DMS153 treated with DMSO at 0.1 percent for 48 hours (cell line): ENCODE data around the gene ADAMTS9.

Experiments used
- DNase-seq: peaks from one replicate; lab custom pipeline; 2025; ENCODE audit not compliant: unreplicated experiment; lab: John Stamatoyannopoulos, UW

ADAMTS9 gene

DNA sequence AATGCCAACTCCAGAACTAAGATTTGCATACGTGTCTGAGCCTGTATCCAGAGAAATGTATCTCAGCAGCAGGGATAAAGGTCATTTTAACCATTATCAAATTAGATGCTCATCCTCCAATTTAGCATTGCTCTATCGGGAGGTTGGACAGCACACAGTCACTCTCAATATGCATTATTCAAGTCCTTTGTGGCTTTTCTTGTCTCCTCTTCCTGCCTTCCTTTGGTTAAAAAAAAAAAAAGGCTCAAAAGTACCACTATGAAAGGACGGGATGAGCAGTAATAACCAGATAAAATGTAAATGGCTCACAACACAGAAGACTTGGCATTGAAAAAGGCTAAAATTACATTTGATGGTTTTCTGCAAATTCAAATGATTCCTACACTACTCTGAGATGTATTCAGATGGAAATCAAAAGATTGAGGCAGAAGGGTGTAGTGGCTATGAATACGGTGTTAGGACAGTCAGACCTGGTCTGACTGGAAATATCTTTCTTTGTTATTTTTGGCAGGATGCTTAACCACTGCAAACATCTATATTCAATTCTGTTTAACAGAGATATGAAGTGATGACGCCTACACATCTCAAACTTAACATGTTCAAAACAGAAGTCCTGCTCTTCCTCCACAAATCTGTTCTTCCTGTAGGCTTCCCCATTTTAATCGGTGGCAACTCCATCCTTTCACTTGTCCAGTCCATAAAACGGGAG is 109.6 kb downstream of the ADAMTS9 start:
- no peak for DNase-seq

DNA sequence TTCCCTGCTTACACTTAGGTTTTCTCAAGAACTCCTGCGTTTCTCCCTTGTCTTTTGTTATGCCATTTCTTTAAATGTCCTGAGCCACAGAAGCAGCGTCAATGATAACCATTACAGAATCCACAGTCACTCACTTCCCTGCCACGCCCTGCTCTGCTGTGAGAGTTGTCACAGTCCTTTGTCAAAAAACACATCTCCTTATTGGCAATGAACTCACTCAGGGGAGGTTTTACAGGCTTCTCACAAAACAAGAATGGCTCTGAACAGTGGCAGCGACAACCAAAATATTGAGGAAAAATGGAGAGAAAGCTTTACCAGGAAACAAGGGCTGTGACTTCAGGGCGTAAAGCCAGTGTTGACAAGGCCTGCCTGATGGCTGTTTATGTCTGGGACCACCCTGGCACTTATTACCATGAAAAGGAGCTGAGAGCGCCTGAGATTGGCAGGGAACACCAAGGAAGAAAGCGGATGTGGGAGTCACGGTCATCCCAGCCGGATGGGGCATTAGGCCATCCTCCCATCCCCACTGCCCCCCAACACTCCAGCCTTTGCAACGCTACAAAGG is 111.5 kb downstream of the ADAMTS9 start:
- no peak for DNase-seq

DNA sequence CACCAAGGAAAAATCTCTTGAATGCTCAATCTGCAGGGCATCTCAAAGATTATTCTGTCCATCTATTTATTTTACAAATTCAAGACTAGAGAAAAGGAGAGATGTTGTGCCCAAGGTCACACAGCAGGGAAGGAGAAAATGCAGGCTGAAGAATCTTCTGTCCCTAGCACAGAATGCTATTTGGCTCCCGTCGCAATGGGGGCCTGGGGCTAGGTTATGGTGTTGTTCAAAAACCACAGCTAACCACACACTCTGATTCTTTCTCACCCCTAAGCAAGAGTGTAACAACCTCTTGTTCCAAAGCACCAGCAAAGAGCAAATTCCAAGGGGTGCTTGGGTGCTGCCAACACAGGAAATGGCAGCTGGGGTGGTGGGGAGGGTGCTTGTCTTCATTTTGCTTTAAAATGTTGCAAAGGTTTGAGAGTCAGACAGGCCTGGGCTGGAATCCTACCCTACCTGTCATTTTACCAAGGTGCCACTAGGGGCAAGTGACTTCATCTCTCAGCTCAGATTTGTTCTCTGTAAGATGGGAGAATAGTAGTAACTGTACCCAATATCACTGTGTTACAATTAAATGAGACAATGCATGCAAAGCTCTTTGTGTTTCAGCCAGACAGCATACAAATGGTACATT is 112.5 kb downstream of the ADAMTS9 start:
- DNase-seq: no peak

DNA sequence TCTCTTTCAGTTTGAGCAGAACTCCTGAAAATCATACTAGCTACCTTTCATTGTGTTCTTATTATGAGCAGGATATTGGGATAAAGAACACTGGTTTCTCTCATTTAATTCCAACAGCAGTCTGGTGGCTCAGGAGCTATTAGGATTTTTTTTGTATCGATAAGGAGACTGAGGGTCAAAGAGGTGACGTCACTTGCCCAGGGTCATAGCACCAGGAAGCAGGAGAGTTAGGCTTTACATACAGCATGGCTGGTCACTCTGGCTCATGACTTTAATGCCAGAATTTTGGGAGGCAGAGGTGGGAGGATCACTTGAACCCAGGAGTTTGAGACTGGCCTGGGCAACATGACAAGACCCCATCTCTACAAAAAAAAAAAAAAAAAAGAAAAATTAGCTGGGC is 113.6 kb downstream of the ADAMTS9 start:
- no peak for DNase-seq

DNA sequence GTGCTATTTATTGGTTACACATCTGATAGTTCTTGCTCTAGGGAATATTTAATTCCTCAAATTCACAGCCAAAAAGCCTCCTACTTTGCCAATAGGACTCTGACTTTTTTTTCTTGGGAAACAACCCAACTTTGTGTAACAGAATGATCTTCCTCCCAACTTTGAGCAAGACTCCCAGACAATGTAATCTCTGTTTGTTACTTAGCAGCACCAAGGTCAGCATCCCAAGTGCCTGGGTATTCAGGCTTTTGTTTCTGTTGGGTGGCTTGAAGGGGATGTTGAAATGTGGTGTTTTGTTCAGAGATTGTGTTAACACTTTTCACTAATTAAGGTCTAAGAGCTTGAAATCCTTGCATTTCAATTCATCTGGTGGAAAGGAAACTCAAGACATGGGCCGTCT is 115.8 kb downstream of the ADAMTS9 start:
- DNase-seq: no peak

DNA sequence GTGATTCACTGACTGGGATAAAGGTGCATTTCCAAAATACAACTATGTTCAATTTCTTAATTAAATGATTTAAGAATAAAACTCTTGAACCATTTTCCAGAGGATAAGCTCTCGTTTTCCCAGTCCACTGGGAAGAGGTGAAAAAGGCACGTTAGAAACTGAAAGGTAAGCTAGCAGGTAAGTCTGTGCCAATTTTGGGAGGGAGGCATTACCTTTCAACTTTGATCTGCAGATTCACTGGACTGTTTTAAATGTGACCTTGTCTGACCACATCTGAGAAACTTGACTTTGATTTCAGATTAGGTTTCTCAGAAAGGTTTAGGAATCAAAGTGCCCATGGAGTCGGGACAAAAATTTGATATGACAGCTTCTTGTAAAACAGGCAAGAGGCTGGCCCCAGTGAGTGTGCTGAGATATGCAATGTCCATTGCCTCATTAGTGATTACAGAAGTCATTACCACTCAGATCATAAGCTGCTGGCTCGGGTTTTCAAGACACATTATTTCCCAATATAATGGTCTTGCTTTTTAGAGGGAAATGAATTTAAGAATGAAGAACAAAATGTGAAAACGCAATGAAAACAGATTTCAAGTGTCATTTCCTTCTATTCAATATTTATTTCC is 118.8 kb downstream of the ADAMTS9 start:
- no peak for DNase-seq

DNA sequence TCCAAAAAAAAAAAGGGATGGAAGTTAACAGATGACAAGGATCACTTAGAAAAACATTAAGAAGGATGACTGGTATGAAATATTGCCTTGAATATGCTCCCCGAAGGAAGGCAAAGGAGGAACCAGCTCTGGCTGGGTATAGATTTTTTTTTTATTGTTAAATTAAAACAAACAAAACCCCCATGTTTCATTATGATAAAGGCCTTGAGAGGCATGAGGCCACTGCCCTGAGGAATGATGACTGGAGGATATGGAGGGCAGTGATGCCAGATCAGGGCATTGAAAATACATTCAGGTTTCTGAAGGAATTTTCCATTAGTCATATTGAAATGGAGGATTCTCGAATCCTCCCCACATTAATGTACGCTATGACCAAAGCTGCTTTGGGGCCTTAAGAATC is 120.9 kb downstream of the ADAMTS9 start:
- no peak for DNase-seq

DNA sequence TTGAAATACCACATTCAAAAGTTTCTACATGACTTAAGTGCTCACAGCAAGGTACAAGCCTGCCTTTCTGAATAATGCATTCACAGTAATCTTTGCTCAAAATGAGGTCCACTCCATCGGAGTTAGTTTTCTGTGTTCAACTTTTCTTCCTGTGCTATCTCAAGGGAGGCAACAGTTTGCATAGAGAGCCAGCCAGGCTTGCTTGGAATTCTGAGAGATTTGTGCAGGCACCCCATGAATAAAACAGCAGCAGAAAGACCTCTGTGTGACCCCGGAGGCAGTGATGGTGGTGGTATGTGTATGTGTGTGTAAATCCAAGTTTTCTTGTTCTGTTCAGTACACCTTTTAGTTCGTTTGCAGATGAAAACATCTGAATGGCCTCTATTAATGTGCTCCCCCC is 124.0 kb downstream of the ADAMTS9 start:
- DNase-seq: no peak

DNA sequence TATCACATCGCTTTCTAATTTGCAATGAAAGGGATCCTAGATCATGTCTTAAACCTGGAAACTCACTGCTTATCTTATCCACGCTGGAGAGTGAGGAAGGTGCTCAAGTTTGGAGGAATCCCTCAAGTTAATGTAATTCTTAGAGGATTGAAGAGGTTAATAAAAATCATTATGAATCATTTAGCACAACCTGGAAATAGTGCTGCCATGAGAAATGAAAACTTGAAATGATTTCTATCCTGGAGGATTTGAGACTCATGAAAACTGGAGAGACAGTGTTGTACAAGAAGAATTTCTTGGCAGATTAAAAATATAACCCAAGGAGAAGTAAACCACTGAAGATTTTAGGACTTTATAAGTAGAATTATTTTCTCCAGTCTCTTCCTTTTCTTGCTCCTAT is 125.9 kb downstream of the ADAMTS9 start:
- no peak for DNase-seq

DNA sequence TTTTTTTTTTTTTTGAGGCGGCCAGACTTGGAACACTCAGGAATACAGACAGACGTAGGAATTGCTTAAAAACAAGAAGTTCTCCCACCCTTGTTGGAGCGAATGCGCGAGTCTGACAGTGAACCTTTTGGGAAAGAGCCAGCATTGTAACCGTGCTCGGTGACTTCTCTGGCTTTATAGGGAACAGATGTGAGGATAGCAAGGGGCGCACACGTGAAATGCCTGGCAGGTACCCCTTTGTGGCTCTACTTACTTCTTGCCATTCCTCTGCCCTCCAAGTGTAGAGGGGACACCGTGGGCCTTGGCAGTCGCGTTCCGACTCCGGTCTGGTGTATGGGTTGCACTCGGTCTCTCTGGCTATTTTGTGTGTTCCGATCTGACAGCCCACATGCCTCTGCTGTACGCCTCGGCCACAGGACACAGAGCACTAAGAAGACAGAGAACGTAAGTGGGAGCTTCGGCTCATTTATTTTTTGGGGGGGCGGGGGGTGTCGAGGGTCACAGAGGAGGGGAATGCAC is 126.4 kb downstream of the ADAMTS9 start:
- no peak for DNase-seq

DNA sequence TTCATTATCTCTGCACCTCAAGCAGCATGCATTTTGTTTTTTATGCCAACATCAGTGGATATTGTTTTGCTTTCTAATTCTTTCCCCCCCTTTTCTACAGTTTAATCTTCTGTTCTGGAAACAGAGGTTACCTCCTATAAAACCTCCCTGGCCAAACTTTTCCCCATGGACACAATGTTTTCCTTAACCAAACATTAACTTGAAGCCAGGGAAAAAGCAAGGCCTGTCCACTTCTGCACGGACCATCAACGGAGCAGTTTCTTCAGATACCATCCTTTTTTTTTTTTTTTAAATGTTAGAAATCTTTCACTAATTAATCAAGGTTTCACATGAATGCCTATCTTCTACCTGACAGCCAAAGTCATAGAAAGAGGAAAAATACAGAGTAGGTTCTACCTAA is 127.0 kb downstream of the ADAMTS9 start:
- DNase-seq: no peak

DNA sequence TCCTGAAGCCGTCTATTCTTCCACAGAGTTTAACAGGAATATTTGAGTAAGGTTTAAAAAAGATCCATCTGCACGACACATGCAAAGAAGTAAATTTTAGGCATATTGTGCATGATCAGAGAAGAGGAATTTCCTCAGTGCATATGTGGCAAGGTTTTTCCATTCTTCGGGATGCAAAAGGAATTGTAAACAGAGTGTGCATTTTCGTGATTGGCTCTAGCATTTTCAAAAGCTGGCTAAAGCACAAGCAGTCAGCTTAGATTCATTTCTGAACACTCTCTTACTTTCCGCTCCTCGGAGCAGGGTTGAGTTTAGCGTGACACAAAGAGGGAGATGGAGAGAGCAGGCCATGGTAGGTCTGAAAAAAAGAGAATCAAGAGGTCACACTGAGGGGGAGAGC is 128.2 kb downstream of the ADAMTS9 start:
- DNase-seq: no peak

DNA sequence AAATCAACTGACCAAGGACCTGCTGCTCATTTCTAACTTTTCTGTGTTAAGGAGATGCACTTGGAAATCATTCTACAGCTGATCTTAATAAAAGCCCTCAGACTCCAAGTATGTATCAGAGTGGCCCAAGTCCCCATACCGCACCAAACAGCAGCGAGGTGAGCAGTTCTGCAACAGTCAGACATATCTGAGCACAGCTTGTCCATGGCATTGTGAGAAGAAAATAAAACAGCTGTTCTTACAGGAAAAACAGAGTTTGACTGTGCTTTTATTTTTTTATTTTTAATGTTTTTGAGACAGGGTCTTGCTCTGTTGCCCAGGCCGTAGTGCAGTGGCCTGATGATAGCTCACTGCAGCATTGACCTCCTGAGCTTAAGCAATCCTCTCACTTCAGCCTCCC is 131.8 kb downstream of the ADAMTS9 start:
- no peak for DNase-seq

DNA sequence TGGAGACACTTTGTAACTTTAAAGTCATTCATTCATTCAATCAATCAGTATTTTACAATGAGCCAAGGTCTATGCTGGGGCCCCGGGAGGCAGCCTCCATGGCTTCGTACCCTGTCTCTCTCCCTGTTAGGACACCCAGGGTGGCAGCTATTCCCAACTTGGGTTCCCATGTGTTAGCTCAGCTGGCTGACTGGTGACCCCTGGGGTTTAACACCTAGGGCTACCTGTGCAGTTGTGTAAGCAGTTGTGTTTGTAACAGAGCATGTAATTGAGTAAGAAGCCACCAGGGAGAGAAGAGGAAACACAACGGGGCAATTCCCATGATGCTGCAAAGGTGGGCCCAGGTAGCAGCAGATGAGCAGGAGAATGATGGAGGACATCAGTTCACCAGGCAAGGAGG is 132.4 kb downstream of the ADAMTS9 start:
- no peak for DNase-seq

DNA sequence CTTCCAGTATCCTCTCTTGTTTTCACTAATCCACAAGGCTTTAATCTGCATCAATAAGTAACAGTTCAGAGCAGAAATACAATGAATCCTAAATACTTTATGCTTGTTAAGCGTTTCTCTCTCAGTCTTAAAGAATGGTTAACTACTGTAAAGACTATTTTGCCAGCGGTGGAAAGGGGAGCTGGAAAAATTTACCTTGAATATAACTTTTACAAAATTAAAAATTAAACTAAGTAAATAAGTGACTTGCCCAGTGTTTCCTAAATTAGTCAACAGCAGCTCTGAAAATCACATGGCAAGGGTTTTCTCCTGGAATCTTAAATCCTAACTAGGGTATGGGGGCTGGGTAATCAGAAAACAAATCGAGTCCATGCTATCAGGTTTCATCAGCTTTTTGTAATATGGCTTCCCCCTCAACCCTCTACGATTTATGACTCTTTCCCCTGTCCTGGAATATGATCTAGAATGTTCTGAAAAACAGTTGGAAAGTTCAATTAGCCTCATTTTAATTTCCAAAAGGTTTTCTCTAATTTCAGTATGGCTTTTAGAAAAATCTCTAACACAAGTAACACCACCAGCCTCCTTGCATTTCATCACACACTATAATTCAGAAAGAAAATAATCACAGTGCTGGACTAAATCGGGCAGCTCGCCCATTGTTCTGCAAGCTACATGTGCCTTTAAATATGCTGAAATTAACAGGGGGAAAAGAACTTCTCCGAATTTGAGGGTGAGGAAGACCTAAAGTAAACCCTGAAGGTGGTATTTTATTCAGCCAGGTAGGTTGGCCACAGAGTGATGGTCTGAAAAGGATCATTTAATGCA is 133.5 kb downstream of the ADAMTS9 start:
- no peak for DNase-seq

DNA sequence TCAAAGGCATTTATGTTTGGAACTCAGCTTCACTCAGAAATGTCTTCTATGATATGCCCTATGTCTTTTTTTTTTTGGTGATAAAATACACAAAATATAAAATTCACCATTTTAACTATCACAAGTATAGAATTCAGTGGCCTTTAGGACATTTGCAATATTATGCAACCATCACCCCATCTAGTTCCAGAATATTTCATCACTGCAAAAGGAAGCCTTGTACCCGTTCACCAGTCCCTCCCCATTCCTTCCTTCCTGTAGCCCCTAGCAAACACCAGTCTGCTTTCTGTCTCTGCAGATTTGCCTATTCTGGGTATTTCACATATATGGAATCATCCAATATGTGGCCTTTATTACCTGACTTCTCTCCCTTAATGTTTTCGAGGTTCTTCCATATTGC is 134.8 kb downstream of the ADAMTS9 start:
- DNase-seq: no peak

DNA sequence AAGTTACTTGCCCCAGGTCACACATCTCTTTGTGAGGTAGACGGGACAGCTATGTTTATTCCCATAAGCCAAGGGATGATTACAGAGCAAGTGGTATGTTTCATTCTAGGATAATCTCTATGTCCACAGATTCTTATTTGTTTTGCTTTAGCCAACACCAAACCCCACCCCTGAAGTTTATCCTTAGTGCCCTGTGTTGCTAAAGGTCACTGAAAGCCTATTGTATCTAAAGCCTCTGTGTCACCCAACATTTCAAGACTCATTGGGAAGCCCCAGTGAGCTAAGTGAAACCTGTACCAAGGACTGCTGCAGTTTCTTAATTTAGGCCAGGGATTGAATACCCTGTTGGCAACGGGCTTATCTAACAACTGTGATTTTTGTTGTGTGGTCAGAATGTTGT is 135.6 kb downstream of the ADAMTS9 start:
- no peak for DNase-seq

DNA sequence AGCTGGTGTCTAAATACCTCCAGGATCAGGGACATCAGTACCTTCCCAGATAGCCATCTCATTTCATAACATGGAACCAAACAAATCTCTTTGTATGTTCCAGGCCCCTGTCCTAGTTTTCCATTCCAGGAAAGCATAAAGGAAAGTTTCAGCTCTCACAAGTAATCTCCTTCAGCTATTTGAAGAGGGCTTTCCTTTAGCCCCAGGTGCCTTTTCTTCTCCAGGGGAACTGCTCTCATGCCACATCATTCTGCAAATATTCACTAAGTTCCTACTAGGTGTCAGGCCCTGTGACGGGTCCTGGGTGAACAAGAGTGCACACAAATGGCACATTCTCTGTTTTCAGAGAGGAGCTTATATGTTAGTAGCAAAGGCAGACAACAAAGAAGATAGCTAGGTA is 136.1 kb downstream of the ADAMTS9 start:
- no peak for DNase-seq

DNA sequence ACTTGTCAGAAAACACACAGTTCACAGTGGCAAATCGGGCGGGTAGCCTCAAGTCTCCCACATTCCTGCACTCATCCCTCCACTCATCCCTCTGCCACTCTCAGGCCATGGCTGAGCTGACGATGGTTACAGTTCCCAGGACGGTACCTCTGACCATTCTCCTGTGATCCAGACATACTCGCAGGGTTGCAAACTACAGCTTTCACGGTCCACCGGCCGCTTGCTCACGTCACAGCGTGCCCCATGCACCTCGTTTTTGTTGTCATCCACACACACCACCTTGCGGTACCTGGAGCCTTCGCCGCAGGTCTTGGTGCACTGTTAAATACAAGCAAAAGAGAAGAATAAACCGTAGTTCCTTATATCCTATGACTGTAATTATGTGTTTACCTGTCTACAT is 137.1 kb downstream of the ADAMTS9 start:
- DNase-seq: no peak

DNA sequence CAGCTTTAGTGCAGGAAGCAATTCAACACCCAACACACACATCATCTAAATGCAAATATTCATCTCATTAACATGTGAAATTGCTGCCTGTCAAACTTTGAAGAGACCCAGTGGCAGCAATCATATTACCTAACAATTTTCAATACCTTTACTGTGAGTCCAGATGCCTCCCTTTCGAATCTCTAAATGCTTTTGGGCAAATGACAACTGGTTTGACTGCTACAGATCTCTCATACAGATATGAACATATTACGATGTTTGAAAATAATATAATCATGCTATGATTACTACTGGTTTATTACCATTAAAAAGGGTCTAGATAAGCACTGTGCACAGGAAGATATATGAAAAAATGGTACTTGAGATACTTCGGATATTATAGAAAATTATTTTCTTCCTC is 137.9 kb downstream of the ADAMTS9 start:
- DNase-seq: no peak

DNA sequence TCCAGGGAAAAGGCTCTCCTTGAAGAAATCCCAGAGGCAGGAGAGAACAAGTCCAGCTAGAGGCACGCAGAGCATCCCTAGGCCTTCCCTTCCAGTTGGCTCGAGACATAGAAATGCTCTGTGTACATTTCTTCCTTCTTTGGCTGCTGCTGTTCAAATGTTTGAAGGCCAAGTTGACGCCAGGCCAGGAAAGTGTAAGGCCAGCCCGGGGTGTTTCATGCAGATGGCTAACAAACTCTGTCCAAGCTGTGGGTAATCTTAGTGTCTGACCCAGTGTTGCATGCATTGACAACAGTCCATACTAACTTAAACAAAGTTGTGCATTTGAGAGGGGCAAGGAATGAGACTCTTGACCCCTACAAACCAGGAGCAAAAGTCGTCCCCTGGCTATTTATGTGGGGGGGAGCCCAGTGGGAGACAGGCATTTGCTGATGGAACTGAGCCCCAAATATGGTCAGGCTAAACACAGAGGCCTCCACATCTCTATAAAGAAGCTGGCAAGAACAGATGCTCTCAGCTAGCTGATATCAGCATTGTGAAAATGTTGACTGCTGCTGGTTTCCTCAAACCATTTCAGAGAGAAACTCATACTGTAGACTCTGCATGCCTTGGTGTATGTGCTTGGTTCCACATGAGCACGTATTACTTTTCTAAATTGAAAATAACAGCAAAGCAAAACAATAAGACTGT is 139.5 kb downstream of the ADAMTS9 start:
- DNase-seq: no peak
